Smooth muscle cell (in vitro differentiated cells): ENCODE measurements around the gene RBCK1. TPM values are rescaled to one million over a fixed set of nuclear protein-coding genes. Genes with fewer than 3 reads are reported as not detected.
A peak's percentile ranks its signal among the peaks of the same experiment; 100 is the strongest.
"Not testable (repeated sequence)": the region's sequence is repeated elsewhere in the genome, so short reads cannot be mapped to it uniquely, and the experiment has no call there.

Experiments used
- DNase-seq: peaks from one replicate; lab custom pipeline; 2025; ENCODE audit not compliant: unreplicated experiment; lab: John Stamatoyannopoulos, UW
- H2AFZ ChIP-seq: fragments of 200-600 bp; sonication (generic); 2 replicates; pipeline ENCODE4 v1.6.0; 2016; ENCODE audit warnings: antibody characterized with exemption, low read depth, mild to moderate bottlenecking
- H3F3A ChIP-seq: fragments of 200-600 bp; sonication (generic); 2 replicates; pipeline ENCODE4 v1.6.0; 2017; ENCODE audit warnings: antibody characterized with exemption, low read depth
- H3K27ac ChIP-seq: fragments of 200-600 bp; sonication (generic); 2 replicates; pipeline ENCODE4 v1.5.1; 2016; ENCODE audit warnings: low read depth, mild to moderate bottlenecking
- H3K27me3 ChIP-seq: fragments of 200-600 bp; sonication (generic); 2 replicates; pipeline ENCODE4 v1.6.1; 2016; ENCODE audit warnings: low read depth, mild to moderate bottlenecking
- H3K36me3 ChIP-seq: fragments of 200-600 bp; sonication (generic); 2 replicates; pipeline ENCODE4 v1.5.1; 2016; ENCODE audit warnings: low read depth
- H3K4me1 ChIP-seq: fragments of 200-600 bp; sonication (generic); 2 replicates; pipeline ENCODE4 v1.5.1; 2016; ENCODE audit warnings: low read depth
- H3K4me2 ChIP-seq: fragments of 200-600 bp; sonication (generic); 2 replicates; pipeline ENCODE4 v1.6.0; 2016; ENCODE audit warnings: mild to moderate bottlenecking
- H3K4me3 ChIP-seq: fragments of 200-600 bp; sonication (generic); 2 replicates; pipeline ENCODE4 v1.5.1; 2016; ENCODE audit warnings: mild to moderate bottlenecking
- H3K79me2 ChIP-seq: fragments of 200-600 bp; sonication (generic); 2 replicates; pipeline ENCODE4 v1.6.0; 2016; ENCODE audit warnings: low read depth, mild to moderate bottlenecking
- H3K9ac ChIP-seq: fragments of 200-600 bp; sonication (generic); 2 replicates; pipeline ENCODE4 v1.6.0; 2016; ENCODE audit warnings: low read depth
- H3K9me3 ChIP-seq: fragments of 200-600 bp; sonication (generic); replicated peaks from 2 replicates; pipeline ENCODE4 v1.5.1; 2016; ENCODE audit warnings: low read depth
- H4K20me1 ChIP-seq: fragments of 200-600 bp; sonication (generic); 2 replicates; pipeline ENCODE4 v1.6.0; 2016; ENCODE audit warnings: low read depth
- CTCF ChIP-seq: fragments of 200-600 bp; sonication (generic); IDR thresholded peaks from 2 replicates; pipeline ENCODE4 v1.5.1; 2017; ENCODE audit warnings: borderline replicate concordance, mild to moderate bottlenecking, antibody characterized with exemption; ENCODE audit not compliant: insufficient read depth, poor library complexity, severe bottlenecking
- WGBS: methylation state at CpG from one replicate; pipeline ENCODE4 v1.1.7; 2016; ENCODE audit warnings: low lambda C conversion rate; 5-methylcytosine and 5-hydroxymethylcytosine counted together
- polyA plus RNA-seq: library from polyadenylated mRNA; unstranded; fragments of >200 nt; fragmentation: Nextera tagmentation; extraction: Ambion mirVana; gene quantifications from 2 replicates; pipeline ENCODE4 v1.2.1, GENCODE V29; 2016
- total RNA-seq: library from RNA; depleted of rRNA; stranded (reverse); fragments of >200 nt; gene quantifications from 2 replicates; pipeline ENCODE4 v1.2.3, GENCODE V29; 2014

The RBCK1 gene
- total and polyA plus RNA-seq, 2 experiments from 2014 or later: 43.0 to 53.9 TPM

- Histone ChIP-seq H2AFZ (peak overlapping the region; percentile 16), H3K9ac (no peak overlapping the region), H3K4me2 (peak overlapping the region; percentile 10), H3K27me3 (no peaks in the 10 kb centered on the region), H3K4me1 (no peaks in the 10 kb centered on the region), H3F3A (peaks cover 11% of the 10 kb centered on the region), H4K20me1 (no peaks in the 10 kb centered on the region), H3K79me2 (no peaks in the 10 kb centered on the region), H3K27ac (peak overlapping the region; percentile 34), H3K36me3 (no peaks in the 10 kb centered on the region), H3K9me3 (no peaks in the 10 kb centered on the region), H3K4me3 (no peak overlapping the region)
- DNase-seq: no peak
- no peak for TF ChIP-seq CTCF
- WGBS: 68% methylated on average over 10 of the region's 10 CpGs
These were observed 36.1 kb upstream of the RBCK1 start for GRCh38 chr20:371755-372542.

GRCh38 chr20:372543-373082 is 35.5 kb upstream of the RBCK1 start:
- not testable (repeated sequence) for H3K4me3 ChIP-seq, H2AFZ ChIP-seq, H3K9ac ChIP-seq, H3K79me2 ChIP-seq, H3K4me1 ChIP-seq, H4K20me1 ChIP-seq, H3K27me3 ChIP-seq, DNase-seq, H3K36me3 ChIP-seq, H3K4me2 ChIP-seq, H3K9me3 ChIP-seq
- 92% methylated on average over 11 of the region's 11 CpGs for WGBS
- Histone ChIP-seq H3K27ac (peak overlapping the region; percentile 78), H3F3A (peaks cover 12% of the 10 kb centered on the region)

- Histone ChIP-seq H3K27me3 (no peaks in the 10 kb centered on the region), H3K27ac (peak overlapping the region; percentile 78), H3K9ac (no peak overlapping the region), H3K4me3 (no peak overlapping the region), H4K20me1 (no peaks in the 10 kb centered on the region), H3K9me3 (no peaks in the 10 kb centered on the region), H3K4me2 (no peak overlapping the region), H3K79me2 (no peaks in the 10 kb centered on the region), H3F3A (peaks cover 12% of the 10 kb centered on the region), H2AFZ (no peak overlapping the region), H3K36me3 (no peaks in the 10 kb centered on the region), H3K4me1 (no peaks in the 10 kb centered on the region)
- 19% methylated on average over 9 of the region's 9 CpGs for WGBS
- DNase-seq: no peak
- TF ChIP-seq CTCF: no peak
These were observed 34.8 kb upstream of the RBCK1 start for GRCh38 chr20:373171-373890.

GRCh38 chr20:375265-375889 is 32.7 kb upstream of the RBCK1 start:
- Histone ChIP-seq H3K4me2 (no peak overlapping the region), H3K36me3 (no peaks in the 10 kb centered on the region), H3K4me1 (no peaks in the 10 kb centered on the region), H3K9ac (no peak overlapping the region), H3K4me3 (no peak overlapping the region), H3K27ac (no peak overlapping the region), H3K79me2 (no peaks in the 10 kb centered on the region), H4K20me1 (no peaks in the 10 kb centered on the region), H2AFZ (no peak overlapping the region), H3K27me3 (no peaks in the 10 kb centered on the region), H3F3A (peaks cover 12% of the 10 kb centered on the region), H3K9me3 (no peaks in the 10 kb centered on the region)
- WGBS: 87% methylated on average over 10 of the region's 10 CpGs
- TF ChIP-seq CTCF: no peak
- DNase-seq: no peak
